AG04450 (cell line): ENCODE data around the gene CREM. TPM values are rescaled to one million over a fixed set of nuclear protein-coding genes. Genes with fewer than 3 reads are reported as not detected.
"Not testable (repeated sequence)": the region's sequence is repeated elsewhere in the genome, so short reads cannot be mapped to it uniquely, and the experiment has no call there.

ENCODE experiments used
- CTCF ChIA-PET: fragments of 300-600, 350-600 bp; formaldehyde crosslinking; extraction: SDS; loops from one replicate; lab custom pipeline; 2022; ENCODE audit warnings: antibody characterized with exemption, inconsistent platforms; lab: Charles Lee
- POLR2A ChIA-PET: fragments of 350-600 bp; formaldehyde crosslinking; extraction: SDS; loops from one replicate; lab custom pipeline; 2021; ENCODE audit warnings: antibody characterized with exemption, inconsistent platforms; lab: Yijun Ruan, JAX
- DNase-seq: peaks from one replicate; pipeline ENCODE4 v3.0.0-alpha.2; 2011; ENCODE audit warnings: low read depth, low spot score
- H3K27ac ChIP-seq: one replicate; pipeline ENCODE4 v1.5.1; 2012; ENCODE audit warnings: low read depth, low read length, control low read depth
- H3K27me3 ChIP-seq: one replicate; pipeline ENCODE4 v1.6.0; 2012; ENCODE audit warnings: low read length; ENCODE audit not compliant: control insufficient read depth, insufficient read depth
- H3K4me3 ChIP-seq: 2 replicates; pipeline ENCODE4 v1.5.1; 2011; ENCODE audit warnings: mild to moderate bottlenecking, low read depth, low read length, control low read depth
- H3K9me3 ChIP-seq: 2 replicates; pipeline ENCODE4 v1.5.1; 2012; ENCODE audit warnings: low read length; ENCODE audit not compliant: control insufficient read depth, insufficient read depth
- CTCF ChIP-seq: IDR thresholded peaks from 2 replicates; pipeline ENCODE4 v1.5.1; 2011; ENCODE audit warnings: low read depth, low read length, control low read depth, inconsistent platforms
- polyA plus RNA-seq: library from polyadenylated mRNA; depleted of rRNA; stranded (reverse); fragments of >200 nt; gene quantifications from 2 replicates; pipeline ENCODE4 v1.2.3, GENCODE V29; 2011

The CREM gene
- polyA plus RNA-seq, 1 experiment: 48.2 TPM

GRCh38 chr10:35216303-35216905 is 89.8 kb downstream of the CREM start:
- no peaks in the 10 kb centered on the region for H3K27me3 ChIP-seq
- H3K27ac ChIP-seq: no peak overlapping the region
- TF ChIP-seq CTCF: no peak
- H3K9me3 ChIP-seq: no peaks in the 10 kb centered on the region
- H3K4me3 ChIP-seq: no peak overlapping the region
- POLR2A ChIA-PET: no interaction called here
- CTCF ChIA-PET: interaction anchor here (0.6 to 9.1 kb wide), 9 partner anchors 10 to 1665 kb away, joined by 3 to 127 read pairs (median 5); partner anchors contain the start of gene CREM
- no peak for DNase-seq

- ChIA-PET POLR2A (interaction anchor here (1.0 to 1.4 kb wide), 2 partner anchors 21 to 91 kb away, joined by 3 to 4 read pairs; no protein-coding TSS in a partner anchor), CTCF (interaction anchor here (0.6 to 9.1 kb wide), 12 partner anchors 10 to 1664 kb away, joined by 3 to 127 read pairs (median 3); partner anchors contain the start of gene CREM)
- not testable (repeated sequence) for H3K9me3 ChIP-seq, H3K27ac ChIP-seq, H3K4me3 ChIP-seq, DNase-seq, H3K27me3 ChIP-seq
Measured at GRCh38 chr10:35216956-35217355, 90.3 kb downstream of the CREM start.

GRCh38 chr10:35217455-35217854 is 90.8 kb downstream of the CREM start:
- POLR2A ChIA-PET: interaction anchor here (1.0 to 1.4 kb wide), 2 partner anchors 22 to 91 kb away, joined by 3 to 4 read pairs; no protein-coding TSS in a partner anchor
- H3K4me3 ChIP-seq: no peak overlapping the region
- H3K9me3 ChIP-seq: no peaks in the 10 kb centered on the region
- DNase-seq: no peak
- TF ChIP-seq CTCF: no peak
- no peaks in the 10 kb centered on the region for H3K27me3 ChIP-seq
- H3K27ac ChIP-seq: no peak overlapping the region
- CTCF ChIA-PET: interaction anchor here (0.7 to 9.1 kb wide), 12 partner anchors 8 to 1663 kb away, joined by 3 to 127 read pairs (median 4); partner anchors contain the start of gene CREM

GRCh38 chr10:35218339-35218955 is 91.8 kb downstream of the CREM start:
- Histone ChIP-seq H3K27ac (no peak overlapping the region), H3K27me3 (no peaks in the 10 kb centered on the region), H3K9me3 (no peaks in the 10 kb centered on the region), H3K4me3 (0 out of 2 replicates have a peak overlapping the region, but pooled peaks have one; percentile 7)
- CTCF ChIA-PET: interaction anchor here (0.7 to 9.1 kb wide), 7 partner anchors 9 to 1521 kb away, joined by 4 to 127 read pairs (median 7); partner anchors contain the start of gene CREM
- POLR2A ChIA-PET: interaction anchor here (0.6 to 1.4 kb wide), 3 partner anchors 14 to 35 kb away, joined by 4 to 10 read pairs (median 4); no protein-coding TSS in a partner anchor
- peak; percentile 74 for DNase-seq
- peak; percentile 83 for TF ChIP-seq CTCF

- POLR2A ChIA-PET: interaction anchor here (0.7 kb wide), 1 partner anchor 36 kb away, joined by 4 read pairs; no protein-coding TSS in a partner anchor
- Histone ChIP-seq H3K4me3 (no peak overlapping the region), H3K27ac (no peak overlapping the region), H3K27me3 (no peaks in the 10 kb centered on the region), H3K9me3 (no peaks in the 10 kb centered on the region)
- CTCF ChIA-PET: interaction anchor here (0.7 to 9.1 kb wide), 11 partner anchors 14 to 1662 kb away, joined by 3 to 127 read pairs (median 5); partner anchors contain the start of gene CREM
- DNase-seq: no peak
- no peak for TF ChIP-seq CTCF
Measured at GRCh38 chr10:35219292-35219691, 92.6 kb downstream of the CREM start.
